Liver (tissue), 3 donors: Measurements from ENCODE around the gene NEUROG3.

Experiments used
- EGR1 ChIP-seq, 2 donors: IDR thresholded peaks; 2 replicates each; pipeline ENCODE4 v1.6.1; 2016 to 2018; ENCODE audit warnings: antibody characterized with exemption in 2 of 2, low read depth in 2 of 2
- JUND ChIP-seq, 2 donors: IDR thresholded peaks; 2 replicates each; pipeline ENCODE4 v1.6.1; 2016; ENCODE audit warnings: antibody characterized with exemption in 2 of 2
- RAD21 ChIP-seq, 2 donors: IDR thresholded peaks; 2 replicates each; pipeline ENCODE4 v1.6.1; 2016; ENCODE audit warnings: antibody characterized with exemption in 2 of 2, mild to moderate bottlenecking in 2 of 2
- SP1 ChIP-seq: IDR thresholded peaks from 2 replicates; pipeline ENCODE4 v1.6.1; 2018; ENCODE audit warnings: antibody characterized with exemption, mild to moderate bottlenecking
- TF ChIP-seq, protein P1 (sequence below): fragments of 150-350 bp; IDR thresholded peaks from 2 replicates; pipeline ENCODE4 v1.5.1; 2017; ENCODE audit warnings: improper control_type of control experiment, low read depth, low read length; ENCODE audit not compliant: missing input control
- TF ChIP-seq, protein P2 (sequence below): IDR thresholded peaks from 2 replicates; pipeline ENCODE4 v1.6.1; 2016; ENCODE audit warnings: antibody characterized with exemption, mild to moderate bottlenecking
- donor health status: healthy.
- donor health status: healthy.

DNA sequence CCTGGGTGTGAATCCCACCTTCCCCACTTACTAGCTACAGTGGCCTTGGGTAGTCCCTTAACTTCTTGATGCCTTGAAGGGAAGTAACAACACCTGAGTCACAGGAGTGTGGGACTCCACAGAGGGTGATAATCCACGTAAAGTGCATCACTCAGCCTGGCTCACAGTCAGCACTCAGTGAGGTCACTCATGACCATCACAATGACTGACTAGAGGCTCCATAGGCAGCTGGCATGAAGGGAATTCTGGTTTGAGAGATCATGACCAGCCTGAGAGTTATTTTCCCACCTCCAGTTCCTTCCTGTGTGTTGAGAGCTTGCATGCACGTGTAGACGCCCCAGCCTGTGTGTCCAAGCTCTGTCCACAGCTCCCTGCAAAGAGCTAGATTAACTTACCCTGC is 34.8 kb downstream of the NEUROG3 start:
- TF ChIP-seq, protein P1, sequence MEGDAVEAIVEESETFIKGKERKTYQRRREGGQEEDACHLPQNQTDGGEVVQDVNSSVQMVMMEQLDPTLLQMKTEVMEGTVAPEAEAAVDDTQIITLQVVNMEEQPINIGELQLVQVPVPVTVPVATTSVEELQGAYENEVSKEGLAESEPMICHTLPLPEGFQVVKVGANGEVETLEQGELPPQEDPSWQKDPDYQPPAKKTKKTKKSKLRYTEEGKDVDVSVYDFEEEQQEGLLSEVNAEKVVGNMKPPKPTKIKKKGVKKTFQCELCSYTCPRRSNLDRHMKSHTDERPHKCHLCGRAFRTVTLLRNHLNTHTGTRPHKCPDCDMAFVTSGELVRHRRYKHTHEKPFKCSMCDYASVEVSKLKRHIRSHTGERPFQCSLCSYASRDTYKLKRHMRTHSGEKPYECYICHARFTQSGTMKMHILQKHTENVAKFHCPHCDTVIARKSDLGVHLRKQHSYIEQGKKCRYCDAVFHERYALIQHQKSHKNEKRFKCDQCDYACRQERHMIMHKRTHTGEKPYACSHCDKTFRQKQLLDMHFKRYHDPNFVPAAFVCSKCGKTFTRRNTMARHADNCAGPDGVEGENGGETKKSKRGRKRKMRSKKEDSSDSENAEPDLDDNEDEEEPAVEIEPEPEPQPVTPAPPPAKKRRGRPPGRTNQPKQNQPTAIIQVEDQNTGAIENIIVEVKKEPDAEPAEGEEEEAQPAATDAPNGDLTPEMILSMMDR: no peak
- TF ChIP-seq SP1 (no peak), RAD21 (IDR thresholded peaks at IDR 0.05) (no peak), EGR1 (IDR thresholded peaks at IDR 0.05; ENCODE audit: low read depth in 2 of 2) (no peak), JUND (IDR thresholded peaks at IDR 0.05) (no peak)
- TF ChIP-seq, protein P2, sequence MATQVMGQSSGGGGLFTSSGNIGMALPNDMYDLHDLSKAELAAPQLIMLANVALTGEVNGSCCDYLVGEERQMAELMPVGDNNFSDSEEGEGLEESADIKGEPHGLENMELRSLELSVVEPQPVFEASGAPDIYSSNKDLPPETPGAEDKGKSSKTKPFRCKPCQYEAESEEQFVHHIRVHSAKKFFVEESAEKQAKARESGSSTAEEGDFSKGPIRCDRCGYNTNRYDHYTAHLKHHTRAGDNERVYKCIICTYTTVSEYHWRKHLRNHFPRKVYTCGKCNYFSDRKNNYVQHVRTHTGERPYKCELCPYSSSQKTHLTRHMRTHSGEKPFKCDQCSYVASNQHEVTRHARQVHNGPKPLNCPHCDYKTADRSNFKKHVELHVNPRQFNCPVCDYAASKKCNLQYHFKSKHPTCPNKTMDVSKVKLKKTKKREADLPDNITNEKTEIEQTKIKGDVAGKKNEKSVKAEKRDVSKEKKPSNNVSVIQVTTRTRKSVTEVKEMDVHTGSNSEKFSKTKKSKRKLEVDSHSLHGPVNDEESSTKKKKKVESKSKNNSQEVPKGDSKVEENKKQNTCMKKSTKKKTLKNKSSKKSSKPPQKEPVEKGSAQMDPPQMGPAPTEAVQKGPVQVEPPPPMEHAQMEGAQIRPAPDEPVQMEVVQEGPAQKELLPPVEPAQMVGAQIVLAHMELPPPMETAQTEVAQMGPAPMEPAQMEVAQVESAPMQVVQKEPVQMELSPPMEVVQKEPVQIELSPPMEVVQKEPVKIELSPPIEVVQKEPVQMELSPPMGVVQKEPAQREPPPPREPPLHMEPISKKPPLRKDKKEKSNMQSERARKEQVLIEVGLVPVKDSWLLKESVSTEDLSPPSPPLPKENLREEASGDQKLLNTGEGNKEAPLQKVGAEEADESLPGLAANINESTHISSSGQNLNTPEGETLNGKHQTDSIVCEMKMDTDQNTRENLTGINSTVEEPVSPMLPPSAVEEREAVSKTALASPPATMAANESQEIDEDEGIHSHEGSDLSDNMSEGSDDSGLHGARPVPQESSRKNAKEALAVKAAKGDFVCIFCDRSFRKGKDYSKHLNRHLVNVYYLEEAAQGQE: no peak
